ENCODE data around the gene FBXO41. TPM values are rescaled to one million over a fixed set of nuclear protein-coding genes. Genes with fewer than 3 reads are reported as not detected.
A peak's percentile ranks its signal among the peaks of the same experiment; 100 is the strongest.

The FBXO41 gene
- total RNA-seq, 1 experiment from 2014 or later: 12.1 TPM

DNA sequence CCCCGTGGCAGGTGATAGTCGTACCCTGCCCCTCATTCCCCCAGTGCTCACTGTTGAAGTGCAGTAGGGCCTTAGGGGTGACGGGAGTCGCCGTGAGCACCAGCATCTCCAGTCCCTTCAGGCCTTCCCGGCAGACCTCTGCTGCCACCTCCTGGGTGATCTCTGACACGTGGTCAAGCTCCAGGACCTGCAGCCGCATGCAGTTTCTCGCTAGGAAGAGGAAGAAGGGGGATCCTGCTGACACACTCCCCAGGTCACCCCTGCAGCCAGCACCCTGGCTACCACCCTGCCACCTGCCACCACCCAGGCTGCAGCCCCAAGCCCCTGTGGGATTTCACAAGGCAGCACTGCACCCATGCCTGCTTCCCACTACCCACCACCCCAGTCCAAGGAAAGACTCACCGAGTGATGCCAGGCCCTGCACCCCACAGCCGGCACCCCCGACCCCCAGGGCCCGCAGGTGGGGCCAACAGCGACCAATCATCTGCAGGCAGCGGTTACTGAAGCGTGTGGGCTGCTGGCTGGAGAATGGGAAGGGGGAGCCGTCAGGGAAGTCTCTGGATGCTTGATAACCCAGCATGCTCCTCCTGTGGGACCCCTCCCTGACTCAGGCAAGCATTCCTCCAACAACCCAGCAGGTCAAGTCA lies 23.8 kb downstream of the FBXO41 start:
- H3K4me3 ChIP-seq (ENCODE audit: low read depth, low read length): no peak overlapping the region
- no TSS peak for BruUV-seq (replicated peaks)
- intact Hi-C loops (cut with micrococcal nuclease; ENCODE audit: unreplicated experiment): loop anchor here (2.0 kb wide), 1 partner anchor 46 kb away; the partner anchor contains the start of gene SMYD5
- H3K27me3 Mint-ChIP-seq (ENCODE audit: insufficient read depth, unreplicated experiment): no peaks in the 10 kb centered on the region
- H3K27me3 ChIP-seq (replicated peaks; ENCODE audit: control insufficient read depth, insufficient read depth, low read length): no peaks in the 10 kb centered on the region
- peak; percentile 71 to 79 for DNase-seq
- H3K9me3 ChIP-seq: no peaks in the 10 kb centered on the region
- ChIA-PET POLR2A (no interaction called here), CTCF (interaction anchor here (0.6 to 1.3 kb wide), 5 partner anchors 8 to 97 kb away, joined by 3 to 10 read pairs (median 5); partner anchors contain the start of gene PRADC1)
- H3K36me3 Mint-ChIP-seq (ENCODE audit: insufficient read depth, unreplicated experiment): peaks cover 28% of the 10 kb centered on the region
- H3K4me1 Mint-ChIP-seq (ENCODE audit: low read depth, unreplicated experiment): no peaks in the 10 kb centered on the region
- TF ChIP-seq, protein P1, sequence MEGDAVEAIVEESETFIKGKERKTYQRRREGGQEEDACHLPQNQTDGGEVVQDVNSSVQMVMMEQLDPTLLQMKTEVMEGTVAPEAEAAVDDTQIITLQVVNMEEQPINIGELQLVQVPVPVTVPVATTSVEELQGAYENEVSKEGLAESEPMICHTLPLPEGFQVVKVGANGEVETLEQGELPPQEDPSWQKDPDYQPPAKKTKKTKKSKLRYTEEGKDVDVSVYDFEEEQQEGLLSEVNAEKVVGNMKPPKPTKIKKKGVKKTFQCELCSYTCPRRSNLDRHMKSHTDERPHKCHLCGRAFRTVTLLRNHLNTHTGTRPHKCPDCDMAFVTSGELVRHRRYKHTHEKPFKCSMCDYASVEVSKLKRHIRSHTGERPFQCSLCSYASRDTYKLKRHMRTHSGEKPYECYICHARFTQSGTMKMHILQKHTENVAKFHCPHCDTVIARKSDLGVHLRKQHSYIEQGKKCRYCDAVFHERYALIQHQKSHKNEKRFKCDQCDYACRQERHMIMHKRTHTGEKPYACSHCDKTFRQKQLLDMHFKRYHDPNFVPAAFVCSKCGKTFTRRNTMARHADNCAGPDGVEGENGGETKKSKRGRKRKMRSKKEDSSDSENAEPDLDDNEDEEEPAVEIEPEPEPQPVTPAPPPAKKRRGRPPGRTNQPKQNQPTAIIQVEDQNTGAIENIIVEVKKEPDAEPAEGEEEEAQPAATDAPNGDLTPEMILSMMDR (IDR thresholded peaks at IDR 0.05; ENCODE audit: insufficient read depth in 1 of 2, low read depth in 1 of 2, low read length in 1 of 2, severe bottlenecking in 1 of 2, unreplicated experiment in 1 of 2): peak; percentile 55 to 80
- H3K4me3 Mint-ChIP-seq (ENCODE audit: unreplicated experiment): no peak overlapping the region
- H3K4me1 ChIP-seq: no peaks in the 10 kb centered on the region
- H3K27ac Mint-ChIP-seq (ENCODE audit: unreplicated experiment): no peak overlapping the region
- H3K9me3 Mint-ChIP-seq (ENCODE audit: unreplicated experiment): no peaks in the 10 kb centered on the region
- H3K36me3 ChIP-seq (ENCODE audit: control insufficient read depth, insufficient read depth, low read length): no peaks in the 10 kb centered on the region; the same call in 1 of the 2 replicates

GRCh38 chr2:73259704-73260337 lies 24.5 kb downstream of the FBXO41 start:
- Histone ChIP-seq H3K27me3 (replicated peaks; ENCODE audit: control insufficient read depth, insufficient read depth, low read length) (no peaks in the 10 kb centered on the region), H3K9me3 (no peaks in the 10 kb centered on the region), H3K36me3 (ENCODE audit: control insufficient read depth, insufficient read depth, low read length) (no peaks in the 10 kb centered on the region; the same call in 1 of the 2 replicates), H3K4me3 (ENCODE audit: low read depth, low read length) (no peak overlapping the region), H3K4me1 (no peaks in the 10 kb centered on the region)
- Mint-ChIP-seq H3K4me3 (ENCODE audit: unreplicated experiment) (no peak overlapping the region), H3K27me3 (ENCODE audit: insufficient read depth, unreplicated experiment) (no peaks in the 10 kb centered on the region), H3K9me3 (ENCODE audit: unreplicated experiment) (no peaks in the 10 kb centered on the region), H3K36me3 (ENCODE audit: insufficient read depth, unreplicated experiment) (peaks cover 34% of the 10 kb centered on the region), H3K27ac (ENCODE audit: unreplicated experiment) (no peak overlapping the region), H3K4me1 (ENCODE audit: low read depth, unreplicated experiment) (no peaks in the 10 kb centered on the region)
- intact Hi-C loops (cut with micrococcal nuclease; ENCODE audit: unreplicated experiment): loop anchor here (2.0 kb wide), 1 partner anchor 45 kb away; the partner anchor contains the start of gene SMYD5
- no peak for DNase-seq
- CTCF ChIA-PET: interaction anchor here (1.0 to 1.3 kb wide), 4 partner anchors 9 to 82 kb away, joined by 3 to 6 read pairs (median 4); partner anchors contain the start of gene PRADC1
- no TSS peak for BruUV-seq (replicated peaks)
- POLR2A ChIA-PET: no interaction called here
- TF ChIP-seq, protein P1 (IDR thresholded peaks at IDR 0.05; ENCODE audit: insufficient read depth in 1 of 2, low read depth in 1 of 2, low read length in 1 of 2, severe bottlenecking in 1 of 2, unreplicated experiment in 1 of 2): no peak

GRCh38 chr2:73259276-73259675 lies 25.0 kb downstream of the FBXO41 start:
- intact Hi-C loops (cut with micrococcal nuclease; ENCODE audit: unreplicated experiment): no loop called here
- DNase-seq: no peak
- no TSS peak for BruUV-seq (replicated peaks)
- no peaks in the 10 kb centered on the region for H3K9me3 Mint-ChIP-seq (ENCODE audit: unreplicated experiment)
- POLR2A ChIA-PET: no interaction called here
- Histone ChIP-seq H3K9me3 (no peaks in the 10 kb centered on the region), H3K36me3 (ENCODE audit: control insufficient read depth, insufficient read depth, low read length) (no peaks in the 10 kb centered on the region; the same call in 1 of the 2 replicates), H3K4me3 (ENCODE audit: low read depth, low read length) (no peak overlapping the region), H3K27me3 (replicated peaks; ENCODE audit: control insufficient read depth, insufficient read depth, low read length) (no peaks in the 10 kb centered on the region), H3K4me1 (no peaks in the 10 kb centered on the region)
- H3K27ac Mint-ChIP-seq (ENCODE audit: unreplicated experiment): no peak overlapping the region
- TF ChIP-seq, protein P1 (IDR thresholded peaks at IDR 0.05; ENCODE audit: insufficient read depth in 1 of 2, low read depth in 1 of 2, low read length in 1 of 2, severe bottlenecking in 1 of 2, unreplicated experiment in 1 of 2): no peak
- no peaks in the 10 kb centered on the region for H3K27me3 Mint-ChIP-seq (ENCODE audit: insufficient read depth, unreplicated experiment)
- CTCF ChIA-PET: no interaction called here
- no peaks in the 10 kb centered on the region for H3K4me1 Mint-ChIP-seq (ENCODE audit: low read depth, unreplicated experiment)
- peaks cover 40% of the 10 kb centered on the region for H3K36me3 Mint-ChIP-seq (ENCODE audit: insufficient read depth, unreplicated experiment)
- H3K4me3 Mint-ChIP-seq (ENCODE audit: unreplicated experiment): no peak overlapping the region
